ENCODE results near the gene KLF3. TPM values are rescaled to one million over a fixed set of nuclear protein-coding genes. Genes with fewer than 3 reads are reported as not detected.

Gene KLF3
- total RNA-seq, 2 donors from 2014 or later = 30.6 to 32.0 TPM

- Histone ChIP-seq H3K4me3 (no peak overlapping the region), H3K27me3 (no peaks in the 10 kb centered on the region), H3K27ac (no peak overlapping the region), H3K4me1 (peaks cover 6% of the 10 kb centered on the region), H3K9me3 (no peaks in the 10 kb centered on the region), H3K36me3 (replicated peaks in 1 of 2; ENCODE audit: insufficient read depth in 1 of 2, low read depth in 2 of 2) (peaks cover 16 to 47% of the 10 kb centered on the region in 2 donors)
- DNase-seq = no peak
- ATAC-seq = no peak
- intact Hi-C loops (cut with DNase I) = no loop called here
- TF ChIP-seq CTCF (IDR thresholded peaks at IDR 0.05) (no peak), POLR2A (IDR thresholded peaks at IDR 0.05) (no peak)
- WGBS, 2 donors = 90 to 96% methylated on average over 3 of the region's 3 CpGs
Measured at GRCh38 chr4:38694330-38694729, 30.3 kb downstream of the KLF3 start.

GRCh38 chr4:38695809-38696208 is 31.8 kb downstream of the KLF3 start:
- intact Hi-C loops (cut with DNase I) = no loop called here
- no peak overlapping the region for H3K27ac ChIP-seq
- no peaks in the 10 kb centered on the region for H3K27me3 ChIP-seq
- H3K36me3 ChIP-seq (replicated peaks in 1 of 2; ENCODE audit: insufficient read depth in 1 of 2, low read depth in 2 of 2) = peaks cover 16 to 34% of the 10 kb centered on the region in 2 donors
- no peak for ATAC-seq
- 78 to 91% methylated on average over 3 of the region's 3 CpGs for WGBS, 2 donors
- H3K4me3 ChIP-seq = no peak overlapping the region
- TF ChIP-seq CTCF (IDR thresholded peaks at IDR 0.05) = no peak
- no peak for TF ChIP-seq POLR2A (IDR thresholded peaks at IDR 0.05)
- no peak for DNase-seq
- no peaks in the 10 kb centered on the region for H3K9me3 ChIP-seq
- H3K4me1 ChIP-seq = peaks cover 6% of the 10 kb centered on the region

GRCh38 chr4:38696697-38697096 is 32.7 kb downstream of the KLF3 start:
- Histone ChIP-seq H3K4me3 (no peak overlapping the region), H3K4me1 (peaks cover 6% of the 10 kb centered on the region), H3K36me3 (replicated peaks in 1 of 2; ENCODE audit: insufficient read depth in 1 of 2, low read depth in 2 of 2) (peaks cover 16 to 27% of the 10 kb centered on the region in 2 donors), H3K27ac (no peak overlapping the region), H3K9me3 (no peaks in the 10 kb centered on the region), H3K27me3 (no peaks in the 10 kb centered on the region)
- WGBS, 2 donors = 3 to 18% methylated on average over 2 of the region's 2 CpGs
- no peak for TF ChIP-seq POLR2A (IDR thresholded peaks at IDR 0.05)
- TF ChIP-seq CTCF (IDR thresholded peaks at IDR 0.05) = no peak
- intact Hi-C loops (cut with DNase I) = no loop called here
- DNase-seq = no peak
- ATAC-seq = no peak

GRCh38 chr4:38698176-38698575 is 34.2 kb downstream of the KLF3 start:
- no peak for ATAC-seq
- intact Hi-C loops (cut with DNase I) = no loop called here
- no peak for DNase-seq
- WGBS, 2 donors = 89 to 100% methylated on average over 1 of the region's 1 CpG
- Histone ChIP-seq H3K27me3 (no peaks in the 10 kb centered on the region), H3K4me1 (no peaks in the 10 kb centered on the region), H3K4me3 (no peak overlapping the region), H3K27ac (no peak overlapping the region), H3K36me3 (replicated peaks in 1 of 2; ENCODE audit: insufficient read depth in 1 of 2, low read depth in 2 of 2) (peaks cover 16 to 27% of the 10 kb centered on the region in 2 donors), H3K9me3 (no peaks in the 10 kb centered on the region)
- TF ChIP-seq POLR2A (IDR thresholded peaks at IDR 0.05) = no peak
- no peak for TF ChIP-seq CTCF (IDR thresholded peaks at IDR 0.05)

GRCh38 chr4:38699112-38699511 is 35.1 kb downstream of the KLF3 start:
- Histone ChIP-seq H3K9me3 (no peaks in the 10 kb centered on the region), H3K27me3 (no peaks in the 10 kb centered on the region), H3K4me3 (no peak overlapping the region), H3K36me3 (replicated peaks in 1 of 2; ENCODE audit: insufficient read depth in 1 of 2, low read depth in 2 of 2) (peaks cover 16 to 27% of the 10 kb centered on the region in 2 donors), H3K4me1 (no peaks in the 10 kb centered on the region), H3K27ac (no peak overlapping the region)
- ATAC-seq (no peak), DNase-seq (no peak)
- intact Hi-C loops (cut with DNase I) = no loop called here
- 87 to 90% methylated on average over 2 of the region's 2 CpGs for WGBS, 2 donors
- TF ChIP-seq POLR2A (IDR thresholded peaks at IDR 0.05) (no peak), CTCF (IDR thresholded peaks at IDR 0.05) (no peak)
